ENCODE measurements around the gene SH3TC1.

SH3TC1 gene

GRCh38 chr4:8267077-8267476, 68.0 kb downstream of the SH3TC1 start:
- DNase-seq, result no peak

DNA sequence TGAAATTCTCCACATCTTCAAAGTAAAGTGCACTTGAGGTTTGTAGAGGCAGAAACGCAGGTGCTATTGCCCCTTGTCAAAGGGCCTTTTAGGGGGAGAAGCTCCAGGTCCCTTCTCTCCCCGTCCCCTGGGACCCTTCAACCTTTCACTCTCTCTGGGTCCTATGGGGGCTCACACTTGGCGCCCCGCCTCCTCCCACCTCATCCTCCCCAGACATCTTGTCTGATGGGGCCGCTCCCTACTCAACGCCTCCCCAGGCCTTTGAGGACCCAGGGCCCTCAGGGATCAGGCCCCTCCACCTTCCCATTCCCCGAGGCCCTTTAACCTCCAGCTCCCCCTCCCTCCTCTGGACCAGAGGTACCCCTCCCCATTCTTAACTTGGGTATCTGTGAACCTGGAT, 69.1 kb downstream of the SH3TC1 start:
- DNase-seq, result no peak

DNA sequence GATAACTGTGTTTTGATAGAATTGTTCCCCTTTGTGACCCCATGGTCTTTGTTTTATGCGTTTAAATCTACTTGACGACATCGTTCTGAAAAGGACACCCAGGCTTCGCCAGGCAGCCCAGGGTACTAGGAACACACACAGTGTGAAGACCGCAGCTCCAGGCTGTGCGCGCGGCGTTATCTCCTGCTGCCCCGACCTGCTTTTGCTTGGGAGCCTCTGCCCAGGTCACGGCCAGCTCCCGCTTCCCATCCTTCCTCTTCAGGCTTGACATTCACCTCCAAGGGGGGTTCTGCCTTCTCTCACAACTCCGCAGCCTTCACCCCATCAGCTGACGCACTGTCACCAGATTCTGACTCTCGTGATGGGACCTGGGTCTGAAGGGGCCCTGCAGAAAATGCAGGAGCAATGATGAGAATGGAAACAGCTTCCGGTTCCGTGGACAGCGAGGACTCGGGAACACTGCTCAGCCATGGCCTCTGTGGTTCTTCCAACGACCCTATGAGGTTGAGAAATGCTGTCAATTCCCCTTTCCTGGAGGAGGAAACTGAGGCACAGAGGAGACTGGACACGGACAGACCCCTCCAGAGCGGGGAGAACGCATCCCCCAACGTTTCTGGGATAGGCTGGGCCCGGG, 69.9 kb downstream of the SH3TC1 start:
- no peak for DNase-seq

DNA sequence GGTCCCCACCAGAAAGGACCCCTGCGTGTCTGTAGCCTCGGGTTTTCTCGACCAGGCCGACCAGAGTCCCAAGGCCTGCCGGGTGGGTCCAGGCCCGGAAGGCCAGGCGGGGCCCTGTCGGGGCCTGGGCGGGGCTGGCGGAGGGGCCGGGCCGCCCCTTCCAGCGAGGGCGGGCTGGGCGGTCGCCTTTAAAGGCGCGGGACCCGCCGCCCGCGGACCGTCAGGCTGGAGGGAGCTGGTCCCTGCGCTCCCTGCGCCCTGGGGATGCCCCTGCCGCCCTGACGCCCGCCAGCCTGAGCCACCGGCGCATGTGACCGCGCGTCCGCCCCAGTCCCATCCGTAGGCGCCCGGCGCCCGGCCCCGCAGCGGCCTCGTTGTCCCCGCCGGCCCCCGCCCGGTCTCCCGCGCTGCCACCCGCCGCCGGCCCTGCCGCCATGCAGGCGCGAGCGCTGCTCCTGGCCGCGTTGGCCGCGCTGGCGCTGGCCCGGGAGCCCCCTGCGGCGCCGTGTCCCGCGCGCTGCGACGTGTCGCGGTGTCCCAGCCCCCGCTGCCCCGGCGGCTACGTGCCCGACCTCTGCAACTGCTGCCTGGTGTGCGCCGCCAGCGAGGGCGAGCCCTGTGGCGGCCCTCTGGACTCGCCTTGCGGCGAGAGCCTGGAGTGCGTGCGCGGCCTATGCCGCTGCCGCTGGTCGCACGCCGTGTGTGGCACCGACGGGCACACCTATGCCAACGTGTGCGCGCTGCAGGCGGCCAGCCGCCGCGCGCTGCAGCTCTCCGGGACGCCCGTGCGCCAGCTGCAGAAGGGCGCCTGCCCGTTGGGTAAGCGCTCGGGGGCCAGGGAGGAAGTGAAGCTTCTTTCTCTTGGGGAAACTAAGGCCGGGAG, 70.7 kb downstream of the SH3TC1 start, which contains the start of gene HTRA3:
HTRA3 (plus strand) TSS at position 220 of the 883 bp plus-strand sequence; CDS start at position 435, 215 bp downstream.
- DNase-seq, result no peak

GRCh38 chr4:8270418-8270771, 71.3 kb downstream of the SH3TC1 start:
- DNase-seq, result no peak

DNA sequence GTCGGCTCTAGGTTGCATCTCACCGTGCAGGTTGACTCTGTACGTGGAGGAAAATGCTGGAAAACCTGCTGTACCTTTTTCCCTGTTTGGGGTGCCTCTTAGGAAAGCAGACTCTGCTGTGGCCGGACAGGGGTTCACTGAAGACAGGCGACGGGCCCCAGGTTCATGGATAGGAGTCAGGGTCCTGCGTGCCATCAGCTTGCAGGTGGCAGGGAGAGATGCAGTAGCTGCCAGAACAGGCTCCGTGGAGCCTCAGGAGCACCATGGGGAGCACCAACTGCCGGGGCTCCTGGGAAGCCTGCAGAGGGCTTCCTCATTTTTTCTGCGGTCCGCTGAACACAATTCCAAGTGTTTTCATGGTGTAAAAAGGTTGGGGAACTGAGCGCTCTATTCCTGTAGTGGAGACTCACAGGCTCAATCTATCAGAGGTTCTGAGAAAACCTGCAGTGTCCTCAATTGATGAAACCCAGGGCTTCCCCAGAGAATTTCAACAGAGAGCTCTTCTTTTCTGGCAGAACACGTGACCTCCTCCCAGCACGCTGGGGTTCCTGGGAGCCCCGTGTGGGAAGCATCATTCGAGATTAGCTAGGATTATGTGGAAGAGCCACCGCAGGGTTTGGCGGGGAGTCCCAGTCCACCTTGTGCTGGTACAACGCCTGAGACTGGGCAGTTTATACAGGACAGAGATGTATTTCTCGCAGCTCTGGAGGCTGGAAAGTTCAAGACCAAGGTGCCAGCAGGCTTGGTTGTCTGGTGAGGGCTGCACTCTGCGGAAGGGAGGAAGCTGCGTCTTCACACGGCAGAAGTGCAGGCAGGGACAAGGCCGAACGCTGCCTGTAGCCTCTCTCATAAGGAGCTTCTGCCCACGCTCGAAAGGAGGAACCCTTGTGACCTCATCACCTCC, 72.1 kb downstream of the SH3TC1 start:
- no peak for DNase-seq

DNA sequence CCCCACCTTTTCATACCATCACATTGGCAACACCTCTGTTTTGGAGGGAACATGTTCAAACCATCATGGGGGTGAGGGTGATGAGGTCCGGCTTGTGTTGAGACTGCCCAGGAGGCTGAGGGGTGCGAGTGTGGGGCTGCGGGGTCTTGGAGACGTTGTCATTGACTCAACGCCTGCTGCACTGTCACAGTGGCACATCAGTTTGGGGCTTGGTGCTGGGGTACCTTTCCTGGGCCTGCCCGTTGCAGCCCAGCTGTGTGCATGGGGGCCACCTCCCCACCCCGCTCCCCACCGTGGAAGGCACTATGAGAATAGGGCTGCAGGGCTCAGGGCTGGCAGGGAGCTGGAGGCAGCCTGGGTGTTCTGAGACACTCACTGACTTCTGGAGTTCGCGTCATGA, 72.7 kb downstream of the SH3TC1 start:
- DNase-seq, result no peak

DNA sequence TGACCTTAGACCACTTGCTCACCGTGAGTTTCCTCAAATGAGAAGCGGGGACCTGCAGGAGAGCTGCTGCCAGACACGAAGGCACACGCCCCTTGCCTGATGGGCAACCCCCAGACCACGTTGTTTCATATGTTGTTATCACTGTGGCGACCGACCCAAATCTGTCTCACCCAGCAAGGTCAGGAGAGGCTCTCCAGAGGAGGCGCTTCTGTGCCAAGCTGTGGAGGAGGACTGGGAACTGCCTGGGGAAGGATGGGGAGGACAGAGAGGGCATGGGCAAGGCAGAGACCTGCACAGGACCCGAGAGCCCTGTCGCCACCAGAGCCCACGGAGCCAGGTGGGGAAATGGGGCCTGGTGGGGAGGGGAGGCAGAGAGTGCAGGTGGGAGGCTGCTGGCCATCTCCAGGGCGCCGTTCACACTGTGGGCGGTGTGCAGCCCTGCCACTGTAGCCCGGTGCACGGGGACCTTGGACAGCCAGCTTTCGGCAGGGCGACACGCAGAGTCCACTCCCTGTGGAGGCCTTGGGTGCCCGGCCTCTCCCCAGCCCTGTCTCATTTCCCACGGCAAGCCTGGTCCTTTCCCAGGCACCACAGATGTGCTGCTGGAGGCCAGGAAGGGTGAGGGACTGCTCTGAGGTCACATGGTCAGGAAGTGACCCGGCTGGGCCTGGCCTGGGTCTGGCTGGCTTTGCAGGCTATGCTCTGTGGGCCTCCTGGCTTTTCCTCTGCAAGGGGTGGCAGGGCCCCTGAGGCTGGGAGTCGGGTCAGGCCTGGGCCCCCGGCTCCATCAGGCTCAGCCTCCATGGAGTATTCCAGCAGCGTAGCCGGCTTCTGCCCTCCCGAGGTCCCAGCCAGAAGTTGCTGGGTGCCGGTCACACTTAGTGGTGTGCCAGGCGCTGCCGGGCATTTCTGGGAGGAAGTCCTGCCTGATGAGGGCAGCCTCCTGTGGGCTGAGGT, 73.7 kb downstream of the SH3TC1 start:
- no peak for DNase-seq

- no peak for DNase-seq
Observed at GRCh38 chr4:8273450-8273849, 74.4 kb downstream of the SH3TC1 start.

DNA sequence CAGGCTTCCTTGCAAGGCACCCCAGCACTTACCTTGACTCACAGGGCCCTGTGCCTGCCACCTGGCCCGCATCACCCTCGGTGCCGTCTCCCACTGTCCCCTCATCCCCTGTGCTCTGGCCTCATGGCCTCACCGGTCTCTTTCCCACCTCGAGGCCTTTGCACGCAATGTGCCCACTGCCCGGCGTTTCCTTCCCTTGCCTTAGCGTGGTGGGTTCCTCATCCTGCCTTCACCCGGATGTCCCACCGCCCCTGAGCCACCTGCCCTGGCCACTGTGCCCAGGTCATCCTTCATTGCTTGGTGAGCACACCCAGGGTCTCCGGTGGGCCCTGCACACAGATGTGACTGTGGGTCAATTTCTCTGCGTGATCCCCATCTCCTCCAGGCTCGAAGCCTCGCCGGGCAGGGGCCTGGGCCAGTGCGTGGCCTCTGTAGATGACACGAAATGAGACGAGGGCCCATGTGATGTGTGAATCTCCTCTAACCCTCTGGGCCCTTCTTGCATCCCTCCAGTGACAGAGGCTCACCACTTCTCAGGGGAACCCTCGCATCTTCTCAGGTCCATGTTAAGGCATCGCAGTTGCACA, 75.1 kb downstream of the SH3TC1 start:
- no peak for DNase-seq

- DNase-seq, result no peak
Observed at GRCh38 chr4:8274765-8275547, 75.9 kb downstream of the SH3TC1 start.

GRCh38 chr4:8275548-8275910, 76.4 kb downstream of the SH3TC1 start:
- no peak for DNase-seq

GRCh38 chr4:8276358-8277240, 77.5 kb downstream of the SH3TC1 start:
- DNase-seq, result no peak

DNA sequence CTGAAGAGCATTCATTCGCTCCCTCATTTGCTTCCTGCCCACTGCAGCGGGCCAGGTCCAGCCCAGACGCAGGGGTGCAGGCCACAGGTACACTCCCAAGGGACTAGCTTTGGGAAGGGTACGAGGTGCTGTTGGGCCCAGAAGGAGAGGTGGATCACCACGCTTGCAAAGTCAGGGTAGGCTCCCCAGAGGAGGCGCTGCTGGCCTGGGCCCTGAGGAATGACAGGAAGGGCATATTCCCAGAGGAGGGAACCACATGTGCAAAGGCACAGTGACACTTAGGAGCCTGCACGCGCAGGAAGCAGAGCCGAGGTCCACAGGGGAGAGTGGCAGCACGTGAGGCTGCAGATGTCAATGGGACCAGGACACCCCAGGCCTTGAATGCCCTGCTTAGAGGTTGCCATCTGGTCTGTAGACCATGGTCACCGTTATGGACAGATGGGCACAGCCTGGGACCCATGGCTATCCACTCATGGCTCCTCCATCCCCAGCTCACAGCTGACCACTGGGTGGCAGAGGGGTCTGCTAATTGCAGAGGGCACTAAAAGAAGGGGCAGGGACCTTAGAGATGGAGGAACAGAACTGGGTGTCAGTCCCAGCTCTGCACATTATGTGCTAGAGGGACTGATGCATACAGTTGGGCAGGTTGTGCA, 78.4 kb downstream of the SH3TC1 start:
- DNase-seq, result no peak

- no peak for DNase-seq
Observed at GRCh38 chr4:8278009-8278395, 78.9 kb downstream of the SH3TC1 start.

GRCh38 chr4:8278421-8279287, 79.6 kb downstream of the SH3TC1 start:
- DNase-seq, result no peak

- DNase-seq, result no peak
Observed at GRCh38 chr4:8279321-8280157, 80.4 kb downstream of the SH3TC1 start.

All from activated T-cell treated with anti-CD3 and anti-CD28 coated beads for 4 hours (primary cell).